Epithelial cell of prostate (primary cell): ENCODE results near the gene TSNAX.
A peak's percentile ranks its signal among the peaks of the same experiment; 100 is the strongest.
"Not testable (repeated sequence)": the region's sequence is repeated elsewhere in the genome, so short reads cannot be mapped to it uniquely, and the experiment has no call there.

Experiments used
- DNase-seq: peaks from one replicate; pipeline ENCODE4 v3.0.0-alpha.2; 2011; ENCODE audit warnings: low read depth, low spot score
- H3K27ac ChIP-seq: fragments of 450-650 bp; 2 replicates; pipeline ENCODE4 v1.5.1; 2017; ENCODE audit warnings: mild to moderate bottlenecking

Gene TSNAX

GRCh38 chr1:231528172-231529029 lies at the start of gene TSNAX:
Gene TSNAX (plus strand): TSS chr1:231528669. CDS start chr1:231528811, 142 bp downstream.
- peak within 1 kb of the TSS; percentile 76 for H3K27ac ChIP-seq
- peak; percentile 55 for DNase-seq

GRCh38 chr1:231478811-231479210 lies 49.7 kb upstream of the TSNAX start:
- DNase-seq: no peak
- H3K27ac ChIP-seq: no peak overlapping the region

GRCh38 chr1:231480008-231480407 lies 48.5 kb upstream of the TSNAX start:
- H3K27ac ChIP-seq: no peak overlapping the region
- no peak for DNase-seq

GRCh38 chr1:231481289-231481688 lies 47.2 kb upstream of the TSNAX start:
- DNase-seq: no peak
- no peak overlapping the region for H3K27ac ChIP-seq

- no peak for DNase-seq
- no peak overlapping the region for H3K27ac ChIP-seq
Measured at GRCh38 chr1:231485029-231485784, 43.3 kb upstream of the TSNAX start.

GRCh38 chr1:231487019-231487418 lies 41.5 kb upstream of the TSNAX start:
- no peak overlapping the region for H3K27ac ChIP-seq
- no peak for DNase-seq

GRCh38 chr1:231487910-231488309 lies 40.6 kb upstream of the TSNAX start:
- no peak for DNase-seq
- H3K27ac ChIP-seq: no peak overlapping the region

GRCh38 chr1:231493421-231494185 lies 34.9 kb upstream of the TSNAX start:
- no peak for DNase-seq

GRCh38 chr1:231494439-231495110 lies 33.9 kb upstream of the TSNAX start:
- H3K27ac ChIP-seq: no peak overlapping the region
- DNase-seq: no peak

More at GRCh38 chr1:231493421-231494185, 34.9 kb upstream of the TSNAX start:
- H3K27ac ChIP-seq: no peak overlapping the region

- no peak overlapping the region for H3K27ac ChIP-seq
- no peak for DNase-seq
Measured at GRCh38 chr1:231497629-231498152, 30.8 kb upstream of the TSNAX start.

- no peak overlapping the region for H3K27ac ChIP-seq
- DNase-seq: no peak
Measured at GRCh38 chr1:231499148-231499763, 29.2 kb upstream of the TSNAX start.

- no peak overlapping the region for H3K27ac ChIP-seq
Measured at GRCh38 chr1:231500666-231501065, 27.8 kb upstream of the TSNAX start.

GRCh38 chr1:231503168-231503567 lies 25.3 kb upstream of the TSNAX start:
- DNase-seq, H3K27ac ChIP-seq: not testable (repeated sequence)

More at GRCh38 chr1:231500666-231501065, 27.8 kb upstream of the TSNAX start:
- no peak for DNase-seq

GRCh38 chr1:231507476-231508355 lies 20.8 kb upstream of the TSNAX start:
- peak; percentile 86 for DNase-seq
- peak overlapping the region; percentile 19 for H3K27ac ChIP-seq

GRCh38 chr1:231508497-231508896 lies 20.0 kb upstream of the TSNAX start:
- H3K27ac ChIP-seq: no peak overlapping the region
- no peak for DNase-seq

GRCh38 chr1:231508941-231509340 lies 19.5 kb upstream of the TSNAX start:
- DNase-seq: no peak
- H3K27ac ChIP-seq: no peak overlapping the region

- H3K27ac ChIP-seq: peak overlapping the region; percentile 41
- DNase-seq: peak; percentile 89
Measured at GRCh38 chr1:231512147-231512698, 16.2 kb upstream of the TSNAX start.

- H3K27ac ChIP-seq: no peak overlapping the region
- DNase-seq: no peak
Measured at GRCh38 chr1:231515748-231516147, 12.7 kb upstream of the TSNAX start.
